GM21717 (cell line): Measurements from ENCODE around the gene SRPX.

Experiments
- ATAC-seq: cut with Tn5 transposase; IDR thresholded peaks from one replicate; pipeline ENCODE4 v1.9.1; 2021; ENCODE audit warnings: mild to moderate bottlenecking, moderate library complexity; ENCODE audit not compliant: unreplicated experiment

Gene SRPX

GRCh38 chrX:38142610-38143009 is 78.1 kb downstream of the SRPX start:
- no peak for ATAC-seq

- no peak for ATAC-seq
These were observed 81.8 kb downstream of the SRPX start for GRCh38 chrX:38138900-38139299.

GRCh38 chrX:38138157-38138891 is 82.3 kb downstream of the SRPX start:
- no peak for ATAC-seq

GRCh38 chrX:38129366-38129765 is 91.3 kb downstream of the SRPX start:
- no peak for ATAC-seq

- ATAC-seq: no peak
These were observed 92.7 kb downstream of the SRPX start for GRCh38 chrX:38127961-38128360.

- no peak for ATAC-seq
These were observed 94.5 kb downstream of the SRPX start for GRCh38 chrX:38126179-38126578.

GRCh38 chrX:38124000-38124399 is 96.7 kb downstream of the SRPX start:
- no peak for ATAC-seq

GRCh38 chrX:38117485-38117884 is 103.2 kb downstream of the SRPX start:
- no peak for ATAC-seq

- no peak for ATAC-seq
These were observed 104.0 kb downstream of the SRPX start for GRCh38 chrX:38116706-38117105.

GRCh38 chrX:38112566-38112965 is 108.1 kb downstream of the SRPX start:
- ATAC-seq: no peak

GRCh38 chrX:38111196-38111595 is 109.5 kb downstream of the SRPX start:
- ATAC-seq: no peak

- no peak for ATAC-seq
These were observed 110.4 kb downstream of the SRPX start for GRCh38 chrX:38110231-38110630.

- ATAC-seq: no peak
These were observed 111.4 kb downstream of the SRPX start for GRCh38 chrX:38109042-38109898.

- no peak for ATAC-seq
These were observed 112.3 kb downstream of the SRPX start for GRCh38 chrX:38108364-38108763.

GRCh38 chrX:38106991-38107655 is 113.5 kb downstream of the SRPX start:
- ATAC-seq: no peak

- no peak for ATAC-seq
These were observed 115.4 kb downstream of the SRPX start for GRCh38 chrX:38105216-38105725.

GRCh38 chrX:38103857-38104812 is 116.5 kb downstream of the SRPX start:
- ATAC-seq: peak; percentile 79

- no peak for ATAC-seq
These were observed 117.8 kb downstream of the SRPX start for GRCh38 chrX:38102875-38103274.

- ATAC-seq: no peak
These were observed 118.4 kb downstream of the SRPX start for GRCh38 chrX:38102240-38102639.

GRCh38 chrX:38099688-38100087 is 121.0 kb downstream of the SRPX start:
- ATAC-seq: no peak
